ENCODE data around the gene GTF2IRD1.
"Not testable (repeated sequence)": the region's sequence is repeated elsewhere in the genome, so short reads cannot be mapped to it uniquely, and the experiment has no call there.

GTF2IRD1 gene

DNA sequence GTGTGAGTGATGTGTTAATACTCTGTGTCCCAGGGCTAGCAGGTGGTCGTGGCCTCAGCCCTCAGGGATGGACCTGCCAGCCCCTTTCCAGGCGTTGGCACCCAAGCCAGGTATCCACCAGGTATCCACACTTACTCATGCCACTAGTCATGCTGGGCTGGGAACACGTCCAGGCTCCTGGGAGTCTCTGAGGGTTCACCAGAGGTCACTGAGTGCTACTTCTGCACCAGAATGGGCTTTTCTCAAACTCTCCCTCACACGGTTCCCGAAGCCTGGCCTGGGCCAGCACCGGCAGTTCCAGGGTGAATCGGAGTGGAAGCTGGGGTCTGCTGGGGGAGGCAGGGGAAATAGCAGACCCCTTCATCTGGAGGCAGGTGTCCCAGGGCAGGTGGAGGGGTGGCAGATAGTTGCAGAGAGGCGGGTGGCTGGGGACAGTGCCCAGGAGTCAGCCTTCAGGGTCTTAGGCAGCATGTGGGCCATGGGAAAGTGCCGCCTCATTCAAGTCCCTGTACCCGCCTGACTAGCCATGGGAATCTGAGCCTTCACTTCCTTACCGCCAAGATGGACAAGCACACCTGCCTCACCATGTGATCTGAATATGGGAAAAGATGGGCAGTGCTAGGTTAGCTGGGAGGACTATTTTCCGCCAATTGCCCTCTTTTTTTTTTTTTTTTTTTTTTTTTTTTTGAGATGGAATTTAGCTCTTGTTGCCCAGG lies 108.3 kb downstream of the GTF2IRD1 start:
- no peak for DNase-seq (ENCODE audit: low spot score)
- H3K27ac ChIP-seq = peak overlapping the region; percentile 44
- TF ChIP-seq, protein P1, sequence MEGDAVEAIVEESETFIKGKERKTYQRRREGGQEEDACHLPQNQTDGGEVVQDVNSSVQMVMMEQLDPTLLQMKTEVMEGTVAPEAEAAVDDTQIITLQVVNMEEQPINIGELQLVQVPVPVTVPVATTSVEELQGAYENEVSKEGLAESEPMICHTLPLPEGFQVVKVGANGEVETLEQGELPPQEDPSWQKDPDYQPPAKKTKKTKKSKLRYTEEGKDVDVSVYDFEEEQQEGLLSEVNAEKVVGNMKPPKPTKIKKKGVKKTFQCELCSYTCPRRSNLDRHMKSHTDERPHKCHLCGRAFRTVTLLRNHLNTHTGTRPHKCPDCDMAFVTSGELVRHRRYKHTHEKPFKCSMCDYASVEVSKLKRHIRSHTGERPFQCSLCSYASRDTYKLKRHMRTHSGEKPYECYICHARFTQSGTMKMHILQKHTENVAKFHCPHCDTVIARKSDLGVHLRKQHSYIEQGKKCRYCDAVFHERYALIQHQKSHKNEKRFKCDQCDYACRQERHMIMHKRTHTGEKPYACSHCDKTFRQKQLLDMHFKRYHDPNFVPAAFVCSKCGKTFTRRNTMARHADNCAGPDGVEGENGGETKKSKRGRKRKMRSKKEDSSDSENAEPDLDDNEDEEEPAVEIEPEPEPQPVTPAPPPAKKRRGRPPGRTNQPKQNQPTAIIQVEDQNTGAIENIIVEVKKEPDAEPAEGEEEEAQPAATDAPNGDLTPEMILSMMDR (conservative IDR thresholded peaks at IDR 0.05; ENCODE audit: low read depth) = no peak
- ChIA-PET POLR2A (ENCODE audit: low non-redundant PET) (interaction anchor here (0.5 kb wide), 1 partner anchor 53 kb away, joined by 3 read pairs; no protein-coding TSS in a partner anchor), CTCF (no interaction called here)

DNA sequence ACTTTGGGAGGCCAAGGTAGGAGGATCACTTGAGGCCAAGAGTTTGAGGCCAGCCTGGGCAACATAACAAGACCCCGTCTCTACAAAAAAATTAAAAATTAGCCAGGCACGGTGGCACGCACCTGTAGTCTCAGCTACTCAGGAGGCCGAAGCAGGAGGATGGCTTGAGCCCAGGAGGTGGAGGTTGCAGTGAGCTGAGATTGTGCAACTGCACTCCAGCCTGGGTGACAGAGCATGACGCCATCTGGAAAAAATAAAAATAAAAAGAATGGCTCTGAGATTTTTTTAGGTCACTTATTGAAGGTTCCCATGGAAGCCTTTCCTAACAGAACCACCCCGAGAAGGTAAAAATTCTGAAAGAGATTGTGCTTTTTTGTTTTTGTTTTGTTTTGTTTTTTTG lies 109.9 kb downstream of the GTF2IRD1 start:
- H3K27ac ChIP-seq = peak overlapping the region; percentile 60
- CTCF ChIA-PET = interaction anchor here (0.6 to 1.1 kb wide), 2 partner anchors 12 to 41 kb away, joined by 3 read pairs; no protein-coding TSS in a partner anchor
- DNase-seq (ENCODE audit: low spot score); POLR2A ChIA-PET (ENCODE audit: low non-redundant PET): not testable (repeated sequence)

DNA sequence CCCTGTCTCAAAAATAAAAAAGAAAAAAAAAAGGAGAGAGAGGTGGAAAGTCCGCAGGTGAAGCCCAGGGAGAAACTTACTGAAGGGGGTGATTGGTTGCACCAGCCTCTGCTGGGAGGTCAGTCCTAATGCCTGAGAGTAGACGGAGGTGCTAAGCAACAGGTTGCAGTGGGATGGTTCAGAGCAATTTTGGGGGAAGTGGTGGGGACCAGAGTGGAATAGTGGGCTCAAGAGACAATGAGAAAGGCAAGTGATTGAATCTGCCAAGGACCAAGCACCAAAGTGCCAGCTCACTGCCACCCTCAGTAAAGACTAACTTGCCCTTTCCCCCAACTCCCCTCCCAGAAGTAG lies 113.6 kb downstream of the GTF2IRD1 start:
- CTCF ChIA-PET = interaction anchor here (0.5 to 1.7 kb wide), 8 partner anchors 13 to 149 kb away, joined by 3 to 9 read pairs (median 4); no protein-coding TSS in a partner anchor
- DNase-seq (ENCODE audit: low spot score) = no peak
- TF ChIP-seq, protein P1 (conservative IDR thresholded peaks at IDR 0.05; ENCODE audit: low read depth) = no peak
- POLR2A ChIA-PET (ENCODE audit: low non-redundant PET) = no interaction called here
- H3K27ac ChIP-seq = peak overlapping the region; percentile 60

DNA sequence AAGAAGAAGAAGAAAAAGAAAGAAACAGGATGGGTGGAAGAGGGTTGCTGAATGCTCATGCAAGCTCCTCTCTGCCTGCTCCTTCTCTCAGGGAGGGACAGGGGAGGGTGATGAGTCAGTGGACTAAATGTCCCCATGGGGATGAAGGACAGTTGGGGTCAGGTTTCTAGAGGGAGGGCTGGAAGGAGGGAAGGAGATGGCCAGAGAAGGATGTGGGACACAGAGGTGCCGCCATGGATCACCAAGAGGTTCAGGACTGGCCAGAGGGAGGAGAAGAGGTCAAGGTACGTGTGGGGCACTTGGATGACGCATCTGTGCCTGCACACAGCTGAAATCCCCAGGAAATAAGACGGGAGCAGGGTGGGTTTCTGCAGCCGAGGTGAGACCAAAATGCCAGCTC lies 115.0 kb downstream of the GTF2IRD1 start:
- POLR2A ChIA-PET (ENCODE audit: low non-redundant PET) = no interaction called here
- DNase-seq (ENCODE audit: low spot score) = no peak
- TF ChIP-seq, protein P1 (conservative IDR thresholded peaks at IDR 0.05; ENCODE audit: low read depth) = no peak
- H3K27ac ChIP-seq = peak overlapping the region; percentile 60
- CTCF ChIA-PET = interaction anchor here (0.6 kb wide), 1 partner anchor 90 kb away, joined by 3 read pairs; no protein-coding TSS in a partner anchor

DNA sequence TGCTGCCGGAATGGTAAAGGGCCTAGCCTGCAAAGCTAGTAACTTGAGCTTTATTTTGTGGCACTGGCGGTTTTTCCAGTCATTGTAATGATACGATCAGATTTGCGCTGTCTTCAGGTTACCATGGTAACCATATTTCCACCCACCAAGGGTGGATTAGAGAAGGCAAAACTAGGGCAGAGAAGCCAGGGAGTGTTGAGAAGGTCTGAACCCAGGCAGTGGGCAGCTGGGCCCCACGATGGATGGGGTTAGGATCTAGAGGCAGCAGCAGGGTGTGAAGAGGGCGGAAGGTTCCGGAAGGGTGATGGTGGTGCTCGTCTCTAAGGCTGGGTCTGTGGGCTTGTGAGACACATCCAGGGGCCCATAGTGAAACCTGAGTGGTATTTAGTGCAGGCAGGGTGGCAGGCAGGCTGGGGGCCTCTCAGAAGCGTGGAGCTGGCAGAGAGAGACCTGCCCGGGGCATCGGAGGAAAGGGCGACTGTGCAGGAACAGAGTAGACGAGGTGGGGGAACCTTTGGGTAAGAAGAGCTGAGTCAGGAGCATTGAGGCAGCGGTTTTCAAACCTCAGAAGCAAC lies 115.9 kb downstream of the GTF2IRD1 start:
- POLR2A ChIA-PET (ENCODE audit: low non-redundant PET) = interaction anchor here (0.6 kb wide), 1 partner anchor 49 kb away, joined by 4 read pairs; no protein-coding TSS in a partner anchor
- CTCF ChIA-PET = no interaction called here
- TF ChIP-seq, protein P1 (conservative IDR thresholded peaks at IDR 0.05; ENCODE audit: low read depth) = no peak
- H3K27ac ChIP-seq = peak overlapping the region; percentile 60
- no peak for DNase-seq (ENCODE audit: low spot score)

DNA sequence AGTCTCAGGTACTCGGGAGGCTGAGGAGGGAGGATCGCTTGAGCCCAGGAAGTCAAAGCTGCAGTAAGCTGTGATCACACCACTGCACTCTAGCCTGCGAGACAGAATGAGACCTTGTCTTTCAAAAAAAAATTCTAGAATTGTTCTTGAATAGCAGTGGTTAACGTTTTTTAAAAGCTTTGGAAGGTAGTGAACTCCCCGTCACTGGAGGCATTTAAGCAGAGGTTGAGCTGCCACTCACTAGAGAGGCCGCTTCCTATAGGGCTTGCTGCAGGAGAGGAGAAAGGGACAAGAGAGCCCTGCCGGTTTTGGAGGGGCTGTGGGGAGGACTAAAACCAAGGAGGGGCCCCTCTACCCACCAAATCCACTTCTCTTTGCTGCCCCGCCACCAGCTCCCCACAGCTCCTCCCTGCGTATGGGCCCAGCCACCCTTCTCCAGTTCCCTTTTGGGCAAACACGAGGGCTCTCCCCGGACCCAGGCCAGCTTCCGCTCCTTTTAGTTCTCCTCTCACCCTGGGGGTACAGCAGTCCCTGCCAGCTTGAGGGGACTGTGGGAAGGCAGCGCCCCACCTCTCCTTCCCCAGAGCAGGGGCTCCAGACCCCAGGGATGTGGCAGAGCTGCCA lies 116.9 kb downstream of the GTF2IRD1 start:
- CTCF ChIA-PET = interaction anchor here (0.5 kb wide), 1 partner anchor 495 kb away, joined by 3 read pairs; no protein-coding TSS in a partner anchor
- POLR2A ChIA-PET (ENCODE audit: low non-redundant PET) = interaction anchor here (0.6 kb wide), 1 partner anchor 39 kb away, joined by 12 read pairs; no protein-coding TSS in a partner anchor
- TF ChIP-seq, protein P1 (conservative IDR thresholded peaks at IDR 0.05; ENCODE audit: low read depth) = no peak
- no peak for DNase-seq (ENCODE audit: low spot score)
- peak overlapping the region; percentile 93 for H3K27ac ChIP-seq

Data from RWPE1 (cell line).